ENCODE measurements around the gene SFMBT2.

Gene SFMBT2

GRCh38 chr10:7410862-7411670 is at the start of gene SFMBT2:
Gene SFMBT2 (minus strand): TSS chr10:7411034. CDS start chr10:7381898, 29,136 bp downstream.
- peak; percentile 59 for DNase-seq (ENCODE audit: low spot score)

- DNase-seq (ENCODE audit: low spot score) = no peak
Observed at GRCh38 chr10:7460006-7460405, 49.2 kb upstream of the SFMBT2 start.

GRCh38 chr10:7458556-7458955 is 47.7 kb upstream of the SFMBT2 start:
- no peak for DNase-seq (ENCODE audit: low spot score)

- no peak for DNase-seq (ENCODE audit: low spot score)
Observed at GRCh38 chr10:7457478-7458316, 46.9 kb upstream of the SFMBT2 start.

GRCh38 chr10:7449063-7449695 is 38.3 kb upstream of the SFMBT2 start:
- DNase-seq (ENCODE audit: low spot score) = no peak

- no peak for DNase-seq (ENCODE audit: low spot score)
Observed at GRCh38 chr10:7445474-7446185, 34.8 kb upstream of the SFMBT2 start.

GRCh38 chr10:7444551-7445121 is 33.8 kb upstream of the SFMBT2 start:
- DNase-seq (ENCODE audit: low spot score) = no peak

- DNase-seq (ENCODE audit: low spot score) = no peak
Observed at GRCh38 chr10:7443036-7443435, 32.2 kb upstream of the SFMBT2 start.

- no peak for DNase-seq (ENCODE audit: low spot score)
Observed at GRCh38 chr10:7441403-7442147, 30.7 kb upstream of the SFMBT2 start.

- DNase-seq (ENCODE audit: low spot score) = no peak
Observed at GRCh38 chr10:7439696-7440095, 28.9 kb upstream of the SFMBT2 start.

GRCh38 chr10:7438196-7438986 is 27.6 kb upstream of the SFMBT2 start:
- no peak for DNase-seq (ENCODE audit: low spot score)

- no peak for DNase-seq (ENCODE audit: low spot score)
Observed at GRCh38 chr10:7436490-7437100, 25.8 kb upstream of the SFMBT2 start.

- no peak for DNase-seq (ENCODE audit: low spot score)
Observed at GRCh38 chr10:7435674-7436073, 24.8 kb upstream of the SFMBT2 start.

- DNase-seq (ENCODE audit: low spot score) = no peak
Observed at GRCh38 chr10:7434378-7434777, 23.5 kb upstream of the SFMBT2 start.

GRCh38 chr10:7433861-7434260 is 23.0 kb upstream of the SFMBT2 start:
- no peak for DNase-seq (ENCODE audit: low spot score)

- no peak for DNase-seq (ENCODE audit: low spot score)
Observed at GRCh38 chr10:7432884-7433726, 22.3 kb upstream of the SFMBT2 start.

GRCh38 chr10:7428673-7429350 is 18.0 kb upstream of the SFMBT2 start:
- DNase-seq (ENCODE audit: low spot score) = no peak

- DNase-seq (ENCODE audit: low spot score) = no peak
Observed at GRCh38 chr10:7426349-7426748, 15.5 kb upstream of the SFMBT2 start.

Measured in CD4-positive, alpha-beta T cell treated with Interleukin-15 for 4 hours (primary cell).